ENCODE measurements around the gene MKNK1. TPM values are rescaled to one million over a fixed set of nuclear protein-coding genes. Genes with fewer than 3 reads are reported as not detected.

The MKNK1 gene
- total RNA-seq, 2 donors from 2014 or later: 22.1 to 25.0 TPM

GRCh38 chr1:46617833-46618232 is 13.8 kb upstream of the MKNK1 start:
- Histone ChIP-seq H3K4me1 (peaks cover 0 to 41% of the 10 kb centered on the region in 2 donors), H3K36me3 (no peaks in the 10 kb centered on the region), H3K9me3 (no peaks in the 10 kb centered on the region), H3K27me3 (no peaks in the 10 kb centered on the region), H3K4me3 (no peak overlapping the region), H3K27ac (peak overlapping the region in 1 of 2 donors; percentile 96)
- no peak for TF ChIP-seq CTCF (IDR thresholded peaks at IDR 0.05)
- no peak for DNase-seq (ENCODE audit: low spot score)

DNA sequence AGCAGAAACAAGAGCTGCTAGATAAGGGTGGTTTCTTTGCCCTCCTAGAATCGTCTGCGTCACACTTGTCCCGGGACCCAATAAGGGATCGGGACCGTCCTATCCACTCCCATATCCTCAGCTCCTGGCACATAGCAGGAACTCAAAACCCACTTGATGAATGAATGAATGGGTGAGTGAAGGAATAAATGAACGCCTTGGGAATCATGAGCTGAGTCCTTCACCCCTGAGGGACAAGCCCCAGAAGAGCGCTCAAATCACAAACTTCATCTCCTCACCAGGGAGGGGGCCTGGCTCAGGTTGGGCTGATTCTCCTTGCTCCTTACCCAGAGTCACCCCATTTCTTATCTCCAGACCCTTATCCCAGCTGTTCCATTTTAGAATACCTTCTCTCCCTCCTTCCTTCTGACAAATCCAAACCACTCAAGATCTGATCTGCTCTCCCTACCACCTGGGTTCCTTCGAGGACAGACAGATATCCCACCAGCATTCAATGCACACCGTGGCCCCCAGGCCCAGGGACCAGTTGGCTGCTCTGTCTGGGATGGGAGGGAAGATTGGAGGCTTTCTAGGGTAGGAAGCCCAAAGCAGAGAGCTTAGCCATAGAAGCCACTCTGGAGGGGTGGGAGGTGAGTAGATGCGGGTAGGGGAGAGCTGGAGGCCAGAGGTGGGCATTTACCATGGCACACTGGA is 13.2 kb upstream of the MKNK1 start:
- TF ChIP-seq CTCF (IDR thresholded peaks at IDR 0.05): no peak
- Histone ChIP-seq H3K27ac (peak overlapping the region; percentile 90 to 96), H3K36me3 (no peaks in the 10 kb centered on the region), H3K4me1 (peaks cover 0 to 46% of the 10 kb centered on the region in 2 donors), H3K27me3 (no peaks in the 10 kb centered on the region), H3K9me3 (no peaks in the 10 kb centered on the region), H3K4me3 (peak overlapping the region; percentile 77 to 93)
- DNase-seq (ENCODE audit: low spot score): no peak

- H3K27ac ChIP-seq: peak within 1 kb of the TSS; percentile 90 to 96
- H3K4me1 ChIP-seq: peaks cover 0 to 53% of the 10 kb centered on the region in 2 donors
- DNase-seq (ENCODE audit: low spot score): peak; percentile 90
- no peak for TF ChIP-seq CTCF (IDR thresholded peaks at IDR 0.05)
- peak within 1 kb of the TSS; percentile 77 to 93 for H3K4me3 ChIP-seq
- H3K27me3 ChIP-seq: no peaks in the 10 kb centered on the region
- H3K36me3 ChIP-seq: peaks cover 1% of the 10 kb centered on the region
- no peaks in the 10 kb centered on the region for H3K9me3 ChIP-seq
Measured at GRCh38 chr1:46616277-46617107, 12.4 kb upstream of the MKNK1 start, which contains the start of gene MOB3C. MOB3C (minus strand) TSS chr1:46616811; CDS start chr1:46613321, 3,490 bp downstream.

DNA sequence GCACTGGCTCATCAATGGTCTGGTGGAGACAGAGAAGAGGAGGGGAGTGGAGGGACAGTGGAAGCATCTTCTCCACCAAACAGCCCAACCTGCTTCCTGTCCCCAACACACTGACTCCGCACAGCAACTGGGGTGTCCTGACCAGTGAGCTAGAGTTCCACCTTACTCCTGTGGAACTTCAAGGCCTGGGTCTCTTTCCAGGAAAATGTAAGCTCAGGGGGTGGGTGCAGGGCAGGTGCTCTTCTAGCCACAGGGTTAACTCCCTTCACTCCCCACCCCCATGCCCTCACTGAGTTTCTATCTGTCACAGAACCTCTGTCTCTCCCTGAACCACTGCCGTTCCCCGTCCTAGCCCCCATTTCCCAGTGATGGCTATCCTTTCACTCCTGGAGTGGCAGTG is 11.7 kb upstream of the MKNK1 start:
- H3K27me3 ChIP-seq: no peaks in the 10 kb centered on the region
- H3K9me3 ChIP-seq: no peaks in the 10 kb centered on the region
- peaks cover 0 to 58% of the 10 kb centered on the region in 2 donors for H3K4me1 ChIP-seq
- H3K27ac ChIP-seq: peak overlapping the region; percentile 90 to 96
- peak overlapping the region; percentile 77 to 93 for H3K4me3 ChIP-seq
- H3K36me3 ChIP-seq: peaks cover 7% of the 10 kb centered on the region
- TF ChIP-seq CTCF (IDR thresholded peaks at IDR 0.05): no peak
- DNase-seq (ENCODE audit: low spot score): no peak

- H3K4me1 ChIP-seq: peaks cover 0 to 58% of the 10 kb centered on the region in 2 donors
- peaks cover 7% of the 10 kb centered on the region for H3K36me3 ChIP-seq
- peak overlapping the region in 1 of 2 donors; percentile 93 for H3K4me3 ChIP-seq
- DNase-seq (ENCODE audit: low spot score): no peak
- peak overlapping the region; percentile 90 to 96 for H3K27ac ChIP-seq
- H3K9me3 ChIP-seq: no peaks in the 10 kb centered on the region
- TF ChIP-seq CTCF (IDR thresholded peaks at IDR 0.05): no peak
- no peaks in the 10 kb centered on the region for H3K27me3 ChIP-seq
Measured at GRCh38 chr1:46615088-46615487, 11.0 kb upstream of the MKNK1 start.
